ENCODE results near the gene MEX3C. TPM values are rescaled to one million over a fixed set of nuclear protein-coding genes. Genes with fewer than 3 reads are reported as not detected.

MEX3C gene
- total RNA-seq, 1 experiment from 2014 or later, result 81.9 TPM

GRCh38 chr18:51226587-51227350, 29.3 kb upstream of the MEX3C start:
- H3K36me3 Mint-ChIP-seq (ENCODE audit: insufficient read depth, unreplicated experiment), result no peaks in the 10 kb centered on the region
- ChIA-PET POLR2A (no interaction called here), CTCF (interaction anchor here (1.4 kb wide), 1 partner anchor 9 kb away, joined by 3 read pairs; no protein-coding TSS in a partner anchor)
- DNase-seq (ENCODE audit: unreplicated experiment), result no peak
- H3K9me3 Mint-ChIP-seq (ENCODE audit: unreplicated experiment), result no peaks in the 10 kb centered on the region
- no peak for TF ChIP-seq CTCF (IDR thresholded peaks at IDR 0.05; ENCODE audit: unreplicated experiment)
- intact Hi-C loops (cut with micrococcal nuclease), result no loop called here
- no peaks in the 10 kb centered on the region for H3K4me1 Mint-ChIP-seq (ENCODE audit: insufficient read depth, unreplicated experiment)
- no peaks in the 10 kb centered on the region for H3K27me3 Mint-ChIP-seq (ENCODE audit: insufficient read depth, unreplicated experiment)
- H3K27ac Mint-ChIP-seq (ENCODE audit: low read depth, unreplicated experiment), result no peak overlapping the region
- no peak overlapping the region for H3K4me3 Mint-ChIP-seq (ENCODE audit: unreplicated experiment)
- no TSS peak for BruUV-seq (replicated peaks)

GRCh38 chr18:51226068-51226467, 28.6 kb upstream of the MEX3C start:
- Mint-ChIP-seq H3K4me3 (ENCODE audit: unreplicated experiment) (no peak overlapping the region), H3K27me3 (ENCODE audit: insufficient read depth, unreplicated experiment) (no peaks in the 10 kb centered on the region), H3K9me3 (ENCODE audit: unreplicated experiment) (no peaks in the 10 kb centered on the region), H3K4me1 (ENCODE audit: insufficient read depth, unreplicated experiment) (no peaks in the 10 kb centered on the region), H3K27ac (ENCODE audit: low read depth, unreplicated experiment) (no peak overlapping the region), H3K36me3 (ENCODE audit: insufficient read depth, unreplicated experiment) (no peaks in the 10 kb centered on the region)
- TF ChIP-seq CTCF (IDR thresholded peaks at IDR 0.05; ENCODE audit: unreplicated experiment), result no peak
- no TSS peak for BruUV-seq (replicated peaks)
- POLR2A ChIA-PET, result no interaction called here
- intact Hi-C loops (cut with micrococcal nuclease), result no loop called here
- CTCF ChIA-PET, result interaction anchor here (1.4 kb wide), 1 partner anchor 10 kb away, joined by 3 read pairs; no protein-coding TSS in a partner anchor
- no peak for DNase-seq (ENCODE audit: unreplicated experiment)

GRCh38 chr18:51212606-51213005, 15.1 kb upstream of the MEX3C start:
- ChIA-PET CTCF (interaction anchor here (0.6 to 1.3 kb wide), 4 partner anchors 13 to 78 kb away, joined by 3 to 4 read pairs (median 3); no protein-coding TSS in a partner anchor), POLR2A (interaction anchor here (1.3 kb wide), 1 partner anchor 26 kb away, joined by 3 read pairs; no protein-coding TSS in a partner anchor)
- H3K4me1 Mint-ChIP-seq (ENCODE audit: insufficient read depth, unreplicated experiment), result peaks cover 13% of the 10 kb centered on the region
- no peak overlapping the region for H3K4me3 Mint-ChIP-seq (ENCODE audit: unreplicated experiment)
- BruUV-seq (replicated peaks), result no TSS peak
- no peaks in the 10 kb centered on the region for H3K36me3 Mint-ChIP-seq (ENCODE audit: insufficient read depth, unreplicated experiment)
- H3K9me3 Mint-ChIP-seq (ENCODE audit: unreplicated experiment), result no peaks in the 10 kb centered on the region
- TF ChIP-seq CTCF (IDR thresholded peaks at IDR 0.05; ENCODE audit: unreplicated experiment), result no peak
- intact Hi-C loops (cut with micrococcal nuclease), result no loop called here
- no peaks in the 10 kb centered on the region for H3K27me3 Mint-ChIP-seq (ENCODE audit: insufficient read depth, unreplicated experiment)
- H3K27ac Mint-ChIP-seq (ENCODE audit: low read depth, unreplicated experiment), result no peak overlapping the region
- DNase-seq (ENCODE audit: unreplicated experiment), result no peak

GRCh38 chr18:51211552-51211951, 14.1 kb upstream of the MEX3C start:
- no peaks in the 10 kb centered on the region for H3K27me3 Mint-ChIP-seq (ENCODE audit: insufficient read depth, unreplicated experiment)
- no TSS peak for BruUV-seq (replicated peaks)
- H3K4me3 Mint-ChIP-seq (ENCODE audit: unreplicated experiment), result no peak overlapping the region
- H3K9me3 Mint-ChIP-seq (ENCODE audit: unreplicated experiment), result no peaks in the 10 kb centered on the region
- peaks cover 13% of the 10 kb centered on the region for H3K4me1 Mint-ChIP-seq (ENCODE audit: insufficient read depth, unreplicated experiment)
- DNase-seq (ENCODE audit: unreplicated experiment), result peak; percentile 84
- no peak overlapping the region for H3K27ac Mint-ChIP-seq (ENCODE audit: low read depth, unreplicated experiment)
- intact Hi-C loops (cut with micrococcal nuclease), result no loop called here
- no peaks in the 10 kb centered on the region for H3K36me3 Mint-ChIP-seq (ENCODE audit: insufficient read depth, unreplicated experiment)
- ChIA-PET CTCF (no interaction called here), POLR2A (interaction anchor here (1.0 to 1.3 kb wide), 2 partner anchors 24 to 27 kb away, joined by 3 read pairs; no protein-coding TSS in a partner anchor)
- TF ChIP-seq CTCF (IDR thresholded peaks at IDR 0.05; ENCODE audit: unreplicated experiment), result no peak

All from MCF 10A (cell line).